WERI-Rb-1 (cell line): ENCODE results near the gene NANOS3.

ENCODE experiments used
- DNase-seq: peaks from one replicate; pipeline ENCODE4 v3.0.0-alpha.2; 2020
- H3K27ac ChIP-seq: fragments of 250-450 bp; sonication (Bioruptor Pico); 2 replicates; pipeline ENCODE4 v1.5.1; 2020; ENCODE audit warnings: mild to moderate bottlenecking, moderate library complexity
- H3K27me3 ChIP-seq: fragments of 250-450 bp; sonication (Bioruptor Pico); 2 replicates; pipeline ENCODE4 v1.5.1; 2021; ENCODE audit warnings: mild to moderate bottlenecking, low read depth, moderate library complexity; ENCODE audit not compliant: insufficient read depth, severe bottlenecking
- H3K36me3 ChIP-seq: fragments of 250-450 bp; sonication (Bioruptor Pico); 2 replicates; pipeline ENCODE4 v1.5.1; 2020; ENCODE audit warnings: mild to moderate bottlenecking, moderate library complexity
- H3K4me3 ChIP-seq: 2 replicates; pipeline ENCODE4 v1.5.1; 2011; ENCODE audit warnings: low read depth, mild to moderate bottlenecking, control low read depth, low read length
- H3K9me3 ChIP-seq: fragments of 250-450 bp; sonication (Bioruptor Pico); 2 replicates; pipeline ENCODE4 v1.5.1; 2021; ENCODE audit warnings: mild to moderate bottlenecking, moderate library complexity; ENCODE audit not compliant: severe bottlenecking
- TF ChIP-seq, protein P1 (sequence below): IDR thresholded peaks from 2 replicates; pipeline ENCODE4 v1.5.1; 2011; ENCODE audit warnings: low read depth, mild to moderate bottlenecking, control low read depth, inconsistent platforms, low read length

The NANOS3 gene

DNA sequence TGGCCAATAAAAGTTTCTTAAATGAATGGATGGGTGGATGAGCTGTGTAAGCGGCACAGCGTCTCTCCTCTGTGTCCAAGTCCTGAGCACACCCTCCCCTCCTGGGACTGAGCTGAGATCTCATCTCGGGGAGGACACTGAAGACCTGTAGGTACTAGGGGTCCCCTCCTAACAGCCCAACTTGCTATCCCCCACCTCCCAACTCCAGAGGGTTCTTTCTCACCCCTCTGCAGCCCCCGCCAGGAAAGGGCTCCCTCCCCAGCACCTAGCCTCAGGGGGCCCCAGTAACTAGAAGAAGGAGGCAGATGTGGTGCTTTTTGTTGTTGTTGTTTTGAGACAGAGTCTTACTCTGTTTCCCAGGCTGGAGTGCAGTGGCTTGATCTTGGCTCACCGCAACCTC, 1.1 kb upstream of the NANOS3 start:
- no peaks in the 10 kb centered on the region for H3K36me3 ChIP-seq
- H3K27me3 ChIP-seq, result no peaks in the 10 kb centered on the region
- H3K9me3 ChIP-seq, result no peaks in the 10 kb centered on the region
- no peak for DNase-seq
- no peak overlapping the region for H3K27ac ChIP-seq
- no peak overlapping the region for H3K4me3 ChIP-seq
- TF ChIP-seq, protein P1, sequence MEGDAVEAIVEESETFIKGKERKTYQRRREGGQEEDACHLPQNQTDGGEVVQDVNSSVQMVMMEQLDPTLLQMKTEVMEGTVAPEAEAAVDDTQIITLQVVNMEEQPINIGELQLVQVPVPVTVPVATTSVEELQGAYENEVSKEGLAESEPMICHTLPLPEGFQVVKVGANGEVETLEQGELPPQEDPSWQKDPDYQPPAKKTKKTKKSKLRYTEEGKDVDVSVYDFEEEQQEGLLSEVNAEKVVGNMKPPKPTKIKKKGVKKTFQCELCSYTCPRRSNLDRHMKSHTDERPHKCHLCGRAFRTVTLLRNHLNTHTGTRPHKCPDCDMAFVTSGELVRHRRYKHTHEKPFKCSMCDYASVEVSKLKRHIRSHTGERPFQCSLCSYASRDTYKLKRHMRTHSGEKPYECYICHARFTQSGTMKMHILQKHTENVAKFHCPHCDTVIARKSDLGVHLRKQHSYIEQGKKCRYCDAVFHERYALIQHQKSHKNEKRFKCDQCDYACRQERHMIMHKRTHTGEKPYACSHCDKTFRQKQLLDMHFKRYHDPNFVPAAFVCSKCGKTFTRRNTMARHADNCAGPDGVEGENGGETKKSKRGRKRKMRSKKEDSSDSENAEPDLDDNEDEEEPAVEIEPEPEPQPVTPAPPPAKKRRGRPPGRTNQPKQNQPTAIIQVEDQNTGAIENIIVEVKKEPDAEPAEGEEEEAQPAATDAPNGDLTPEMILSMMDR, result no peak

GRCh38 chr19:13877303-13877702, 369 bp downstream of the NANOS3 start:
- DNase-seq, result no peak
- no peaks in the 10 kb centered on the region for H3K27me3 ChIP-seq
- no peaks in the 10 kb centered on the region for H3K9me3 ChIP-seq
- H3K27ac ChIP-seq, result no peak overlapping the region
- no peaks in the 10 kb centered on the region for H3K36me3 ChIP-seq
- no peak overlapping the region for H3K4me3 ChIP-seq
- TF ChIP-seq, protein P1, result no peak

DNA sequence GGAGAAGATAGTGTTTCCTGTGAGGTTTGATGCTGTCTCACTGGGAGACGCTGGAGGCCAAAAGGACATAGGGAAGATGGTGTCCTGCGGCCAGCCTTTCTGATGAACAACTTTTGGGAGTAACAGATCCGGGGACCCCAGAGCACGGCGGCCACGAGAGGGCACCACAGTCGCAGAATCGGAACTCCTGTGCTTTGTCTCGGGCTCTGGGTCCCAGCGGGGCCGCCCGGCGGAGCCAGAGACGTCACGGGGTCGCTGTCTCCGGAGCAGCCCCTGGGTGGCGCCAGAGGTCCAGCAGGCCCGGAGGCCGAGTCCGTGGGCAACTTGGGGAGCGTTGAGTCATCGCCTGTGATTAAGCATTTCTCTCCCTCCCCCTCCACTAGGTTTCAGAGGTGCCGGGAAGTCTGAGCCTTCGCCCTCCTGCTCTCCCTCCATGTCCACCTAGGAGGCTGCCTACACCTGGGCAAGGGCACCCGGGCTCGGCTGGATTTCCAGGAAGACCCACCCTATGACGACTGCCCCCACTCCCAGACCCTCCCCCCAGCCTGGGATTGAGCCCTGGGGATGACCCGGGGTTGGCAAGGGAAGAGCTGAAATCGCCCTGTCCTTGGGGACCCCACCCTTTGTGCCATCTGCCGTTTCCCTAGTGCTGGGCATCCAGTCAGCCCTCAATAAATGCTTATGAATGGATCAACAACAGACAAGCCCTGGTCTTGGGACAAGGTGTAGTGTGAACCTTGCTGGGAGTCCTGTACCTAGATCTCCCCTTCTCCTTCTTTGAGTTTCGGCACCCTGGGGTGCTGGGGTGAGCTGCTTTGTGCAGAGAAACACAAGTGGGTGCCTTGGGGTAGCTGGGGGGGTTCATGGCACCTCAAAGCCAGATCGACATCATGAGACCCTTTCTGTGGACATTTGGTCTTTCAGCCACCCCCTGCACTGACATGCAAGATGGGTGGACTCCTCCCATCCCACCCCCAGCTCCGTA, 3.4 kb downstream of the NANOS3 start:
- TF ChIP-seq, protein P1, result peak; percentile 97
- Histone ChIP-seq H3K27me3 (no peaks in the 10 kb centered on the region), H3K36me3 (no peaks in the 10 kb centered on the region), H3K9me3 (no peaks in the 10 kb centered on the region), H3K27ac (peak overlapping the region; percentile 80), H3K4me3 (peak overlapping the region; percentile 39)
- peak; percentile 95 for DNase-seq

DNA sequence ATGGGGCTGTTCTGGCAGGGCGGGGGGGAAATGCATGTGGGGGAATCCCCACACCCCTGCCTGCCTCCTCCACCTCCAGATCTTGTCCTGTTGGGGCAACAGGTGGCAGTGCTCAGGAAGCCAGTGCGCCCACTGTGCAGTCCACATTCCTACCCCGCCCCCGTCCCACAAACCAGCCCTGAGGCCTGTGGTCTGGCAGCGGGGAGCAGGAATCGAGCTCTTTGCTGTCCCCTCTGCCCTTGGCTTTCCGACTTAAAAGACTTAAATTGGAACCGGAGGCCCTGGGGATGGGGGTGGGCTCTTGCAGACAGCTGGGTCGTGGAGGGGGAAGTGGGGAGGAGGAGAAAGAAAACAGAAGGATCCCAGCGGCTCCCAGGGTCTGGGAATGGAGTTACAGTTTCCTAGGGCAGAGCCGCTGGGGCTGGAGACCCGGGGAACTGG, 4.3 kb downstream of the NANOS3 start:
- no peaks in the 10 kb centered on the region for H3K27me3 ChIP-seq
- peak; percentile 59 for DNase-seq
- peak overlapping the region; percentile 80 for H3K27ac ChIP-seq
- no peaks in the 10 kb centered on the region for H3K36me3 ChIP-seq
- H3K4me3 ChIP-seq, result peak overlapping the region; percentile 8; the same call in 1 of the 2 replicates
- TF ChIP-seq, protein P1, result no peak
- no peaks in the 10 kb centered on the region for H3K9me3 ChIP-seq

GRCh38 chr19:13881692-13882418, 4.9 kb downstream of the NANOS3 start:
- H3K27ac ChIP-seq, result peak overlapping the region; percentile 80
- TF ChIP-seq, protein P1, result no peak
- DNase-seq, result no peak

More at GRCh38 chr19:13881692-13882418, 4.9 kb downstream of the NANOS3 start:
- Histone ChIP-seq H3K36me3 (no peaks in the 10 kb centered on the region), H3K27me3 (no peaks in the 10 kb centered on the region), H3K9me3 (no peaks in the 10 kb centered on the region), H3K4me3 (no peak overlapping the region)
